ENCODE results near the gene GATAD2A.

GATAD2A gene

GRCh38 chr19:19418555-19419260, 13.2 kb downstream of the GATAD2A start:
- TF ChIP-seq, protein P1, sequence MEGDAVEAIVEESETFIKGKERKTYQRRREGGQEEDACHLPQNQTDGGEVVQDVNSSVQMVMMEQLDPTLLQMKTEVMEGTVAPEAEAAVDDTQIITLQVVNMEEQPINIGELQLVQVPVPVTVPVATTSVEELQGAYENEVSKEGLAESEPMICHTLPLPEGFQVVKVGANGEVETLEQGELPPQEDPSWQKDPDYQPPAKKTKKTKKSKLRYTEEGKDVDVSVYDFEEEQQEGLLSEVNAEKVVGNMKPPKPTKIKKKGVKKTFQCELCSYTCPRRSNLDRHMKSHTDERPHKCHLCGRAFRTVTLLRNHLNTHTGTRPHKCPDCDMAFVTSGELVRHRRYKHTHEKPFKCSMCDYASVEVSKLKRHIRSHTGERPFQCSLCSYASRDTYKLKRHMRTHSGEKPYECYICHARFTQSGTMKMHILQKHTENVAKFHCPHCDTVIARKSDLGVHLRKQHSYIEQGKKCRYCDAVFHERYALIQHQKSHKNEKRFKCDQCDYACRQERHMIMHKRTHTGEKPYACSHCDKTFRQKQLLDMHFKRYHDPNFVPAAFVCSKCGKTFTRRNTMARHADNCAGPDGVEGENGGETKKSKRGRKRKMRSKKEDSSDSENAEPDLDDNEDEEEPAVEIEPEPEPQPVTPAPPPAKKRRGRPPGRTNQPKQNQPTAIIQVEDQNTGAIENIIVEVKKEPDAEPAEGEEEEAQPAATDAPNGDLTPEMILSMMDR (conservative IDR thresholded peaks at IDR 0.05; ENCODE audit: low read depth, low read length): no peak
- no peak for DNase-seq (ENCODE audit: low read depth)
- no peak overlapping the region for H3K4me3 ChIP-seq (ENCODE audit: low read depth, low read length)

DNA sequence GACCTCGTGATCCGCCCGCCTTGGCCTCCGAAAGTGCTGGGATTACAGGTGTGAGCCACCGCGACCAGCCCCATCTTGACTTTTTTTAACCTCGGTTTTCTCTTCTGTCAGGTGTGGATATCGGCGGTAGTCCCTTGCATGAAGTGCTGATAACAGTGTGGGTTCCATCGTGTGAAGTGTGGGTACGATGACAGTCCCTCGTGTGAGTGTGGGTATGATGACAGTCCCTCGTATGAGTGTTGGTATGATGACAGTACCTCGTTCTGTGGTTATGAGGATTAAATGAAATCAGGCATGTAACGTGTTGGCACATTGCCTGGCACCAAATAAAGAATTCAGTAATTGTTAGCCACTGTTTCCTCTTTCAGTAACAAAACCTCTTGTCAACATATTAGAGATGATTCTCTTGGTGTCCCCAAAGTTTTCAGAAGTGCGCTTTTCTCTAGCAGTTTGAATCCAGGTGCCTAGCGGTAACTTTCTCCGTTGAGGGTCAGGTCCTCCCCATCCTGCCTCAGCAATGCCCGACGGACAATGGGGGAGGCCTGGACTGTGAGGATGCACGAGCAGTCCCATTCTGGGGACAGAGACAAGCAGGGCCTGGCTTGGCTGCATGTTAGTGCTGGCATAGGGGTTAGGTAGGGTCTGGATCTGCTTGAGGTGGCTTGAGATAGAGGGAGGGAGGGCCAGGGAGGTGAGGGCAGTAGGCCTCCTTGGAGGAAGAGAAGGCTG, 15.3 kb downstream of the GATAD2A start:
- no peak for DNase-seq (ENCODE audit: low read depth)
- H3K4me3 ChIP-seq (ENCODE audit: low read depth, low read length): no peak overlapping the region
- TF ChIP-seq, protein P1 (conservative IDR thresholded peaks at IDR 0.05; ENCODE audit: low read depth, low read length): no peak

DNA sequence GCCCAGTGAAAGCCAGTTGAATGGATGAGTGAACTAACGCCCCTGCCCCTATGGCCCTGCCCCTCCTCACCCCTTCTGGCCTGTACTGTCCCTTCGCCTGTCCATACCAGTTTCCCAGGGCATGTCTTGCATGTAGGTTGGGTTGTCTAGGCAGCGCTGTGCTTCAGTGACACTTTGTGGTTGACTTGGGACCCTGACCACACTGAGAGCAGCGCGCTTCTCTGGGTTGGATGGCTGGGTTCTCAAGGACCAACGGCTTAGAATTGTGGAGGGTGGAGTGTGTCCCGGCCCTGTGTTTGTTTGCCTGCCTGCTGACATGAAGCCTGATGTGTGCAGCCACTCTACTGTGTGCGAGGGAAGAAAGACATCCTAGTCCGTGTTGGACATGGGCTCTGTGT, 15.8 kb downstream of the GATAD2A start:
- TF ChIP-seq, protein P1 (conservative IDR thresholded peaks at IDR 0.05; ENCODE audit: low read depth, low read length): no peak
- DNase-seq (ENCODE audit: low read depth): no peak
- H3K4me3 ChIP-seq (ENCODE audit: low read depth, low read length): no peak overlapping the region

GRCh38 chr19:19422156-19422555, 16.7 kb downstream of the GATAD2A start:
- no peak for DNase-seq (ENCODE audit: low read depth)
- TF ChIP-seq, protein P1 (conservative IDR thresholded peaks at IDR 0.05; ENCODE audit: low read depth, low read length): no peak
- no peak overlapping the region for H3K4me3 ChIP-seq (ENCODE audit: low read depth, low read length)

DNA sequence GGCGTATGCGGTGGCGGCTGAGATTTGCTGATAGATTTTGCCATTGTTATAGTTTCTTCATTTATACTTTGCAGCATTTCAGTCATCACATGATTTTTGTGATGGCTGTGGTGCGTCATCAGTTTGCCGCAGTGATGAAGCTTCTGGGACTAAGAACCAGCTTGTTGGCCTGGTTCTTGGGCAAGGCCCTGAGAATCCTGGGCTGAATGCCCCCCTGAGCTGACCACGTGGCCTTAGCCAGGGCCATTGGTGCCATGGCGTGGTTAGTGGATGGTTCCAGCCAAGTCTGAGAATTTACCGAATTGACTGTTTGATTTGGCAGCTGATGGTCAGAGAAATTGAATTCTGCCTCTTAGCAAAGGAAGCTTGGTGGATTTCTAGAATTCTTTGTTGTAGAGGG, 17.8 kb downstream of the GATAD2A start:
- no peak for DNase-seq (ENCODE audit: low read depth)
- TF ChIP-seq, protein P1 (conservative IDR thresholded peaks at IDR 0.05; ENCODE audit: low read depth, low read length): no peak
- H3K4me3 ChIP-seq (ENCODE audit: low read depth, low read length): no peak overlapping the region

DNA sequence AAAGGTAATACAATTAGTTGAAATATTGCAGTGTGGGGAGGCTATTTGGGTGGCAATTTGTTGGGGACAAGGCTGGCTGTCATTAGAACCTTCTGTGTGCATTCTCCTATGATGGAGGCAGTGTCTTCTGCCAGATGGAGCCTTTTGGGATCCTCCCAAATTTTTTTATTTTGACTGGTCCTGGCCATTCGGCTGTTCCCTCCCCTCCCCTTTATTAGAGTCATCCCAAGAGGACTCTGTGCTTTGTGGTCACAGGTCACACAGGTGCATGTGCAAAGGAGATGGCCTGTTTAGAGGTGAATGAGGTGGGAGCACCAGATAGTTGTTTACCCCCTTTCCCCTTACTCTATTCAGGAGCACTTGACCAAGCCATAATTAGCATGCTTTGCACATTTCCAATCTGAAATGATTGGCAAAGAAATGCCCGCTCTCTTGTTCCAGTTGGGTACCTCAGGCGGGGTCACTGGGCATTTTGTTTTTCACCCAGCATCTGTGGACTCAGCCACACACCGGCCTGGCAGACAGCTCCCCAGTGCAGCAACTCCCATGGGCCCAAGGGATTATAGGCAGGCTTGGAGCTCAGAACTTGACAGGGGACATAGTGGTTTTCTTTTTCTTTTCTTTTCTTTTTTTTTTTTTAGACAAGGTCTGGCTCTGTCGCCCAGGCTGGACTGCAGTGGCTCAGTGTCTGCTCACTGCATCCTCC, 19.8 kb downstream of the GATAD2A start:
- no peak overlapping the region for H3K4me3 ChIP-seq (ENCODE audit: low read depth, low read length)
- TF ChIP-seq, protein P1 (conservative IDR thresholded peaks at IDR 0.05; ENCODE audit: low read depth, low read length): no peak
- DNase-seq (ENCODE audit: low read depth): no peak

All from choroid plexus epithelial cell (primary cell).